Mucosa of stomach (tissue), 1 donor: ENCODE results near the gene RPL13A.
"Not testable (repeated sequence)": the region's sequence is repeated elsewhere in the genome, so short reads cannot be mapped to it uniquely, and the experiment has no call there.

ENCODE experiments used
- H3K27me3 ChIP-seq: one replicate; pipeline ENCODE4 v1.7.0; 2013; ENCODE audit warnings: mild to moderate bottlenecking, low read length; ENCODE audit not compliant: control insufficient read depth, insufficient read depth
- H3K36me3 ChIP-seq: one replicate; pipeline ENCODE4 v1.7.0; 2013; ENCODE audit warnings: low read length; ENCODE audit not compliant: control insufficient read depth, insufficient read depth
- H3K4me1 ChIP-seq: one replicate; pipeline ENCODE4 v1.7.0; 2013; ENCODE audit warnings: mild to moderate bottlenecking, low read length; ENCODE audit not compliant: control insufficient read depth, insufficient read depth
- H3K4me3 ChIP-seq: one replicate; pipeline ENCODE4 v1.7.0; 2013; ENCODE audit warnings: low read length
- H3K9ac ChIP-seq: one replicate; pipeline ENCODE4 v1.7.0; 2013; ENCODE audit warnings: mild to moderate bottlenecking, low read length, moderate library complexity
- H3K9me3 ChIP-seq: one replicate; pipeline ENCODE4 v1.7.0; 2013; ENCODE audit warnings: mild to moderate bottlenecking, low read length, moderate library complexity; ENCODE audit not compliant: control insufficient read depth
- donor health status: Pancreatic carcinoma.

RPL13A gene

DNA sequence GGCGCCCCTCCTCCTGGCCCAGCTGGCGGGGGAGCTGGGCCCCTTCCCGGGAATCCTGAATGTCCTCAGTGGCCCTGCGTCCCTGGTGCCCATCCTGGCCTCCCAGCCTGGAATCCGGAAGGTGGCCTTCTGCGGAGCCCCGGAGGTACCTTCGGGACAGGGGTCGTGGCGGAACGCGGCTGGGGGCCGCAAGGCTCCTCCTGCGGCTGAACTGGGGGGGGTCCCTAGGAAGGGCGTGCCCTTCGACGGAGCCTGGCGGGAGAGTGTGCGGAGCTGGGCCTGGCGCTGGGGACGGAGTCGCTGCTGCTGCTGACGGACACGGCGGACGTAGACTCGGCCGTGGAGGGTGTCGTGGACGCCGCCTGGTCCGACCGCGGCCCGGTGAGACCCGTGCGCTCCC is 25.8 kb upstream of the RPL13A start:
- no peak overlapping the region for H3K9ac ChIP-seq
- no peaks in the 10 kb centered on the region for H3K9me3 ChIP-seq
- H3K4me3 ChIP-seq, result no peak overlapping the region
- H3K36me3 ChIP-seq, result no peaks in the 10 kb centered on the region
- H3K27me3 ChIP-seq, result no peaks in the 10 kb centered on the region
- H3K4me1 ChIP-seq, result peaks cover 5% of the 10 kb centered on the region

DNA sequence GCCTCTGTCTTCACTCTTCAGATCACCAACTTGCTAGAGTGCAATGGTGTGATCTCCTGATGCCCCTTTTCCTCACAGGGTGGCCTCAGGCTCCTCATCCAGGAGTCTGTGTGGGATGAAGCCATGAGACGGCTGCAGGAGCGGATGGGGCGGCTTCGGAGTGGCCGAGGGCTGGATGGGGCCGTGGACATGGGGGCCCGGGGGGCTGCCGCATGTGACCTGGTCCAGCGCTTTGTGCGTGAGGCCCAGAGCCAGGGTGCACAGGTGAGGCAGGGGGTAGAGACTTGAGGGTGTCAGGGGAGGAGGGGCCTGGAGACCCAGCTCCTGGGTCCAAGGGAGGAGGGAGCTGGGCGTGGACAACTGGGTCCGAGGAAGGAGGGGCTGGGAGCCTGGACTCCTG is 24.9 kb upstream of the RPL13A start:
- peaks cover 5% of the 10 kb centered on the region for H3K4me1 ChIP-seq
- no peaks in the 10 kb centered on the region for H3K36me3 ChIP-seq
- H3K4me3 ChIP-seq, result no peak overlapping the region
- no peaks in the 10 kb centered on the region for H3K9me3 ChIP-seq
- H3K27me3 ChIP-seq, result no peaks in the 10 kb centered on the region
- H3K9ac ChIP-seq, result no peak overlapping the region

DNA sequence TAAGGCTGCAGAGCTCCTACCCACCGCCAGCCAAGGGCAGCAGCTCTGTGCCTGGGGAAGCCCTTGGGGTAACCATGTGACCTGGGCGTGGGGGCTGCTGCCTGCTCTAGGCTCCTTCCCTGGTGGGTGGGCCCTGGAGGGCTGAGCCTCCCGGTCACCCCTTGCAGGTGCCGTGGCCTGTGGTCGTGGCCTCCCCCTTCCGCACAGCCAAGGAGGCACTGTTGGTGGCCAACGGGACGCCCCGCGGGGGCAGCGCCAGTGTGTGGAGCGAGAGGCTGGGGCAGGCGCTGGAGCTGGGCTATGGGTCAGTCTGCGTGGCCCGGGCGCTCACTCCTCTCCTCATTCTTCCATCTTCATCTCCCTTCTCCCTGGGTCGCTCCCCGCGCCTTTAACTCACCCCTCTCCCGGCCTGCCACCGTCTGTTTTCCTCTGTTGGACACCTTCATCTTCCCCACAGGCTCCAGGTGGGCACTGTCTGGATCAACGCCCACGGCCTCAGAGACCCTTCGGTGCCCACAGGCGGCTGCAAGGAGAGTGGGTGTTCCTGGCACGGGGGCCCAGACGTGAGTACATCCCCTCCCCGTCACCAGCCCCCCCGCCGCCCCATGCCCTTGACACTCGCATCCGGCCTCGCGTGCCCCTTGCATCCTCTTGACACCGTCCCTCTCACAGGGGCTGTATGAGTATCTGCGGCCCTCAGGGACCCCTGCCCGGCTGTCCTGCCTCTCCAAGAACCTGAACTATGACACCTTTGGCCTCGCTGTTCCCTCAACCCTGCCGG is 23.3 kb upstream of the RPL13A start:
- no peak overlapping the region for H3K4me3 ChIP-seq
- no peaks in the 10 kb centered on the region for H3K27me3 ChIP-seq
- no peaks in the 10 kb centered on the region for H3K9me3 ChIP-seq
- no peak overlapping the region for H3K9ac ChIP-seq
- H3K36me3 ChIP-seq, result no peaks in the 10 kb centered on the region
- peaks cover 5% of the 10 kb centered on the region for H3K4me1 ChIP-seq

DNA sequence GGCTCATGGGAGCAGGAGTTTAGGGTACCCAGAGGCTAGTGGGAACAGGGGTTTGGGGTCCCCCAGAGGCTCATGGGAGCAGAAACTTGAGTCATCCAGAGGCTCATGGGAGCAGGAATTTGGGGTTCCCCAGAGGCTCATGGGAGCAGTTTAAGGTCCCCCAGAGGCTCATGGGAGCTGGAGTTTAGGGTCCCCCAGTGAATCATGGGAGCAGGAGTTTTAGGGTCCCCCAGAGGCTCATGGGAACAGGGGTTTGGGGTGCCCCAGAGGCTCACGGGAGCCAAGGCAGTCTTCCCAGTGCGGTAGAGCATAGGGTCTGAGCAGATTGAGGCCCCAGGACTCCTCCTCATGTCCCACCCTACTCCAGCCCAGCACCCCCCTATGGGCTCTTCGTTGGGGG is 22.0 kb upstream of the RPL13A start:
- H3K36me3 ChIP-seq, result no peaks in the 10 kb centered on the region
- no peaks in the 10 kb centered on the region for H3K9me3 ChIP-seq
- no peaks in the 10 kb centered on the region for H3K27me3 ChIP-seq
- peaks cover 5% of the 10 kb centered on the region for H3K4me1 ChIP-seq
- H3K9ac ChIP-seq, result no peak overlapping the region
- H3K4me3 ChIP-seq, result no peak overlapping the region

DNA sequence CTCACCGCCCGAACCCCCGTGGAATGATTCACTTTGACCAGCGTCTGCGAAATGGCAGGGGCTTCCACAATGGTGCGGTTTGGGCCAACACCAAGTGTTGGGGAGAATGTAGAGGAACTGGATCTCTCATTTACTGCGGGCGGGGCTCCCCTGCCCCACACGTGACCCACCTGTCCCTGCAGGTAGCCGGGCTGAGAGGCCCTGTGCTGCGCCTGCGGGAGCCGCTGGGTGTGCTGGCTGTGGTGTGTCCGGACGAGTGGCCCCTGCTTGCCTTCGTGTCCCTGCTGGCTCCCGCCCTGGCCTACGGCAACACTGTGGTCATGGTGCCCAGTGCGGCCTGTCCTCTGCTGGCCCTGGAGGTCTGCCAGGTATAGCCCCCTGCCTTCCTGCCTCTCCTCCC is 19.2 kb upstream of the RPL13A start:
- Histone ChIP-seq H3K4me3 (no peak overlapping the region), H3K9me3 (no peaks in the 10 kb centered on the region), H3K9ac (no peak overlapping the region), H3K27me3 (no peaks in the 10 kb centered on the region), H3K36me3 (no peaks in the 10 kb centered on the region), H3K4me1 (peaks cover 5% of the 10 kb centered on the region)

DNA sequence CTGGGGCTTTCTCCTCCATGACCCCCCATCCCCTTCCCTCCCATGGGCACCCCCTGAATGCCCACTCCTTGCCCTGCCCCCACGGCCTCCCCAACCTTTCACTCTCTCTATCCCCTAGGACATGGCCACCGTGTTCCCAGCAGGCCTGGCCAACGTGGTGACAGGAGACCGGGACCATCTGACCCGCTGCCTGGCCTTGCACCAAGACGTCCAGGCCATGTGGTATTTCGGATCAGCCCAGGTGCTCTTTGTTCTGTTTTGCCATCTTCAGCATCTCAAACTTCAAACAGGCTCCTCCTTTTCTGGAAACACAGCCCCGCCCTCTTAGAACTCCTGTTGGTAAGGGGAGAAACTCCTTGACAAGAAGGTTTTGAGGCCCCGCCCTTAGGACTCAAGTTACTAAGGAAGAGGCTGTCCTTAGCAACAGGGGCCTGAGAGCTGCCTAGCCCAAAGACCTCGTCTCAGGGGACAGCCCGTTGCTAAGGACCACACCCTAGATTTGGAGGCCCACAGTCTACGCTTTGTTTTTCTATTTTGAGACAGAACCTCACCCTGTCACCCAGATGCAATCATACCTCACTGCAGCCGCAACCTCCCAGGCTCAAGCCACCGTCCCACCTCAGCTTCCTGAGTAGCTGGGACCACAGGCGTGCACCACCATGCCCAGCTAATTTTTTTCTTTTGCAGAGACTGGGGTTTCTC is 18.5 kb upstream of the RPL13A start:
- no peaks in the 10 kb centered on the region for H3K27me3 ChIP-seq
- no peak overlapping the region for H3K4me3 ChIP-seq
- peaks cover 10% of the 10 kb centered on the region for H3K4me1 ChIP-seq
- H3K9ac ChIP-seq, result no peak overlapping the region
- no peaks in the 10 kb centered on the region for H3K36me3 ChIP-seq
- no peaks in the 10 kb centered on the region for H3K9me3 ChIP-seq

DNA sequence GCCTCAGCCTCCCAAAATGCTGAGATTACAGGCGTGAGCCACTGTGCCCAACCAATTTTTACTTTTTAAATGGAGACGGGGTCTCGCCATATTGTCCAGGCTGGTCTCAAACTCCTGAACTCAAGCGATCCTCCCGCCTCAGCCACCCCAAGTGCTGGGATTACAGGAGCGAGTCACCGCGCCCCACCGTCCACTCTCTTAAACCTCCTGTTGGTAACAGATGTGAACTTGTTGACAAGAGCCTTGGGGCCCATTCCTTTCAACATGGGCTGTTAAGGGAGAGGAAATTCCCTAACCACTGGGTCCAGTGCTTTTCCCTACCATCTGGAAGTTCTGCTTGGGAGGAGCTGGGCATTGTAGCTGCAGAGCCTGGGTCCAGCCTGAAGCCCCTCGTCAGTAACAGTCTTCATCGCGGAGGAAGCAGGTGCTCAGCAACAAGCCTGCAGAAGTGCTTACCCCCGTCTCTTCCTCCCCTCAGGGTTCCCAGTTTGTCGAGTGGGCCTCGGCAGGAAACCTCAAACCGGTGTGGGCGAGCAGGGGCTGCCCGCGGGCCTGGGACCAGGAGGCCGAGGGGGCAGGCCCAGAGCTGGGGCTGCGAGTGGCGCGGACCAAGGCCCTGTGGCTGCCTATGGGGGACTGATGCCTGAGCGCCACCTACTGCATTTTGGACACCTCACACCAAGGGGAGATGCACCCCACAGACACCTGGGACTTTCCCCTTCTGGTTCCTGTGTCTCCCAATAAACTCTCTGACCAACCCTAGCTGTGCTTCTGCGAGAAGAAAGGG is 17.4 kb upstream of the RPL13A start:
- H3K27me3 ChIP-seq, result no peaks in the 10 kb centered on the region
- H3K36me3 ChIP-seq, result no peaks in the 10 kb centered on the region
- H3K4me1 ChIP-seq, result peaks cover 10% of the 10 kb centered on the region
- no peak overlapping the region for H3K4me3 ChIP-seq
- H3K9ac ChIP-seq, result no peak overlapping the region
- H3K9me3 ChIP-seq, result no peaks in the 10 kb centered on the region

DNA sequence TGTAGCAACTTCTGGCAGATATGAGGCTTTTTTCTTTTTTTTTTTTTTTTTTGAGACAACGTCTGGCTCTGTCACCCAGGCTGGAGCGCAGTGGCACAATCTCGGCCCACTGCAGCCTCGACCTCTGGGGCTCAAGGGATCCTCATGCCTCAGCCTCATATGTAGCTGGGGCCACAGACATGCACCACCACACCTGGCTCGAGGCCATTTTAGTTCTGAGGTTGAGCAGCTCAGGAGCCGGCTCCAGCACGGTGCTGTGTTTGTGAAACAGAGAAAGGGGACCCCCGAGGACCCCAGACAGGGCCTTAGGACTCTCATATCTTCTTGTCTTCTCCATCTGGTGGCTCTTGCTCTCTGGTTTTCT is 16.8 kb upstream of the RPL13A start:
- H3K4me3 ChIP-seq, result no peak overlapping the region
- H3K27me3 ChIP-seq, result no peaks in the 10 kb centered on the region
- peaks cover 10% of the 10 kb centered on the region for H3K4me1 ChIP-seq
- H3K36me3 ChIP-seq, result no peaks in the 10 kb centered on the region
- H3K9me3 ChIP-seq, result no peaks in the 10 kb centered on the region
- no peak overlapping the region for H3K9ac ChIP-seq

DNA sequence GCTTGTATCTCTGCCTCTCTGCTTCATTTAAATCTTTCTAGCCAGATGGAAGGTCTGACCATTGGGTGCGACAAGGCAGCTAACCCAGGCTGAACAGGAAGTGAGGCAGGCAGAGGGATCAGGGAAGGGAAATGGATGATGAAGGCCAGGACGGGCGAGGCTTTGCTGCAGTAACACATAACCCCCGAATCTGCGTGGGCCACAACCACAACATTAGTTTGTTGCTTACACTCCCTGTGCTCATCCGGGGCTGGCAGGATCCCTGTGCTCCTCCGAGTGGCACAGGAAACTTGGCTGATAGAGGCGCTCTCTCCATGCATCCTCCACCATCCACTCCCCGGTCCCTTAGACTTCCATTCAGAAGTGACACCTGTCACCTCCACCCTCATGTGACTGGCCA is 14.5 kb upstream of the RPL13A start:
- H3K36me3 ChIP-seq, result no peaks in the 10 kb centered on the region

DNA sequence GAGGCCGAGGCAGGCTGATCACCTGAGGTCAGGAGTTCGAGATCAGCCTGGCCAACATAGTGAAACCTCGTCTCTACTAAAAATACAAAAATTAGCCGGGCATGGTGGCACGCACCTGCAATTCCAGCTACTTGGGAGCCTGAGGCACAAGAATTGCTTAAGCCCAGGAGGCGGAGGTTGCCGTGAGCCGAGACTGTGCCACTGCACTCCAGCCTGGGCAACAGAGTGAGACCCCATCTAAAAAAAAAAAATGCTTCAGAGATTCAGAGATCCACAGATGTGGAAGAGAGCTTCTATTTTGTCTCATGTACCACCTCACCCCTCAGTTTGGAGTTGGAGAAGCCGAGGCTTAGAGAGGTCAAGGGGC is 13.9 kb upstream of the RPL13A start:
- H3K9me3 ChIP-seq, H3K4me1 ChIP-seq, H3K27me3 ChIP-seq, H3K36me3 ChIP-seq: not testable (repeated sequence)
- Histone ChIP-seq H3K4me3 (peak overlapping the region; percentile 71), H3K9ac (peak overlapping the region; percentile 89)

More for the DNA sequence above, 14.5 kb upstream of the RPL13A start:
- H3K27me3 ChIP-seq, result no peaks in the 10 kb centered on the region
- H3K4me3 ChIP-seq, result no peak overlapping the region
- H3K4me1 ChIP-seq, result peaks cover 10% of the 10 kb centered on the region
- H3K9ac ChIP-seq, result no peak overlapping the region
- no peaks in the 10 kb centered on the region for H3K9me3 ChIP-seq

DNA sequence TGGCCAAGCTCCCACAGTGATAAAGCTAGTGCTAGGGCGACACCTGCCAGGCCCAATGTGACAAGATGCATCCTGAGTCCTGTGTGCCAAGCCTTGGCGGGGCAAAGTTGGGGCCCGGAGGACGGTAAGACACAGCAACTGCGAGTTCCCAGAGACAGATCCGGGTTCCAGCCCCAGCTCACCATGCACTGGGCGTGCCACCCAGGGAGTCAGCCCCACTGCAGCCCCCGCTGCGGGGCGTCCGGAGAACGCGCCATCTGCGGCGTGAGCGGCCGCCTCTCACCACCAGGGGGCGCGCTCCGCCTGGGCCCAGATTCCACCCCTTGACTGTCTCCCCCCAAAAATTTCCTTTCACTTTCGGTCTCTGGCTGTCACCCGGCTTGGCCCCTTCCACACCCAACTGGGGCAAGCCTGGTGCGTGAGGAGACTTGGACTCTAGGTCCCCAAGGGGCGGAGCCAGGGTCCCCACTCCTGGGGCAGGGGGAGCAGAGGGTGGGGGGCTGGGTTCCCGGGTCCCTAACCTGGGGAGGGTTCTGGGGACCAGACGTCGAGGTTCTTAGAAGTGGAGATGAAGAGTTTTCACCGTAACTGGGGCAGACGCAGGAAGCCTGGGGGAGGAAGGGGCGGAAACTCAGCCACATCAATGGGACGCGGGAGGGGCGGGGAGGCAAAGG is 13.4 kb upstream of the RPL13A start, which contains the start of gene FLT3LG:
FLT3LG (plus strand) TSS at position 348 of the 674 bp plus-strand sequence. CDS start 425 bp downstream, outside the sequence.
- Histone ChIP-seq H3K9me3 (no peaks in the 10 kb centered on the region), H3K36me3 (no peaks in the 10 kb centered on the region), H3K9ac (peak within 1 kb of the TSS; percentile 89), H3K27me3 (no peaks in the 10 kb centered on the region), H3K4me3 (peak within 1 kb of the TSS; percentile 71), H3K4me1 (peaks cover 6% of the 10 kb centered on the region)
